ENCODE data around the gene TGFBR3. TPM values are rescaled to one million over a fixed set of nuclear protein-coding genes. Genes with fewer than 3 reads are reported as not detected.
A peak's percentile ranks its signal among the peaks of the same experiment; 100 is the strongest.

Gene TGFBR3
- total and polyA plus RNA-seq, 2 of the 13 experiments (the other 11 are each of a cell fraction or from before 2014, with no cell fraction given), result 76.5 to 195 TPM

DNA sequence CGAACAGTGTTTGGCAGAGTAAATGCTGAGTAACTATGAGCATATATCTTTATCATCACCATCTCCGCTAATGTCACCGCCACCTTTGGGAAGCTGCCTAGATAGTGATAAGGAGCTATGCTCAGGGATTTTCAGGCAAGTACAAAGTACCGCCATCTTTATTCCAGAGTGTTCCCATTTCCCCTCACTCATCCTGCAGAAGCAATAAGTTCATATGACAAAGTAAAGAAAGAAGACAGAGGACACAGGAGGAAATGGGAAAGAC lies 89.6 kb downstream of the TGFBR3 start (continued):
- TF ChIP-seq, protein P1, sequence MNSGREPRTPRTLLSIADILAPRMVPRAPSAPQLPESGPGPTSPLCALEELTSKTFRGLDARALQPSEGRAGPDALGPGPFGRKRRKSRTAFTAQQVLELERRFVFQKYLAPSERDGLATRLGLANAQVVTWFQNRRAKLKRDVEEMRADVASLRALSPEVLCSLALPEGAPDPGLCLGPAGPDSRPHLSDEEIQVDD (CRISPR knock-in tag; IDR thresholded peaks at IDR 0.05; ENCODE audit: borderline replicate concordance), result no peak
- TF ChIP-seq ZKSCAN1 (IDR thresholded peaks at IDR 0.05; ENCODE audit: low read length), result no peak
- TF ChIP-seq FLYWCH1 (CRISPR knock-in tag; IDR thresholded peaks at IDR 0.05), result no peak
- TF ChIP-seq ZNF678 (CRISPR knock-in tag; IDR thresholded peaks at IDR 0.05), result no peak
- TF ChIP-seq, protein P2, sequence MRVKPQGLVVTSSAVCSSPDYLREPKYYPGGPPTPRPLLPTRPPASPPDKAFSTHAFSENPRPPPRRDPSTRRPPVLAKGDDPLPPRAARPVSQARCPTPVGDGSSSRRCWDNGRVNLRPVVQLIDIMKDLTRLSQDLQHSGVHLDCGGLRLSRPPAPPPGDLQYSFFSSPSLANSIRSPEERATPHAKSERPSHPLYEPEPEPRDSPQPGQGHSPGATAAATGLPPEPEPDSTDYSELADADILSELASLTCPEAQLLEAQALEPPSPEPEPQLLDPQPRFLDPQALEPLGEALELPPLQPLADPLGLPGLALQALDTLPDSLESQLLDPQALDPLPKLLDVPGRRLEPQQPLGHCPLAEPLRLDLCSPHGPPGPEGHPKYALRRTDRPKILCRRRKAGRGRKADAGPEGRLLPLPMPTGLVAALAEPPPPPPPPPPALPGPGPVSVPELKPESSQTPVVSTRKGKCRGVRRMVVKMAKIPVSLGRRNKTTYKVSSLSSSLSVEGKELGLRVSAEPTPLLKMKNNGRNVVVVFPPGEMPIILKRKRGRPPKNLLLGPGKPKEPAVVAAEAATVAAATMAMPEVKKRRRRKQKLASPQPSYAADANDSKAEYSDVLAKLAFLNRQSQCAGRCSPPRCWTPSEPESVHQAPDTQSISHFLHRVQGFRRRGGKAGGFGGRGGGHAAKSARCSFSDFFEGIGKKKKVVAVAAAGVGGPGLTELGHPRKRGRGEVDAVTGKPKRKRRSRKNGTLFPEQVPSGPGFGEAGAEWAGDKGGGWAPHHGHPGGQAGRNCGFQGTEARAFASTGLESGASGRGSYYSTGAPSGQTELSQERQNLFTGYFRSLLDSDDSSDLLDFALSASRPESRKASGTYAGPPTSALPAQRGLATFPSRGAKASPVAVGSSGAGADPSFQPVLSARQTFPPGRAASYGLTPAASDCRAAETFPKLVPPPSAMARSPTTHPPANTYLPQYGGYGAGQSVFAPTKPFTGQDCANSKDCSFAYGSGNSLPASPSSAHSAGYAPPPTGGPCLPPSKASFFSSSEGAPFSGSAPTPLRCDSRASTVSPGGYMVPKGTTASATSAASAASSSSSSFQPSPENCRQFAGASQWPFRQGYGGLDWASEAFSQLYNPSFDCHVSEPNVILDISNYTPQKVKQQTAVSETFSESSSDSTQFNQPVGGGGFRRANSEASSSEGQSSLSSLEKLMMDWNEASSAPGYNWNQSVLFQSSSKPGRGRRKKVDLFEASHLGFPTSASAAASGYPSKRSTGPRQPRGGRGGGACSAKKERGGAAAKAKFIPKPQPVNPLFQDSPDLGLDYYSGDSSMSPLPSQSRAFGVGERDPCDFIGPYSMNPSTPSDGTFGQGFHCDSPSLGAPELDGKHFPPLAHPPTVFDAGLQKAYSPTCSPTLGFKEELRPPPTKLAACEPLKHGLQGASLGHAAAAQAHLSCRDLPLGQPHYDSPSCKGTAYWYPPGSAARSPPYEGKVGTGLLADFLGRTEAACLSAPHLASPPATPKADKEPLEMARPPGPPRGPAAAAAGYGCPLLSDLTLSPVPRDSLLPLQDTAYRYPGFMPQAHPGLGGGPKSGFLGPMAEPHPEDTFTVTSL (CRISPR knock-in tag; IDR thresholded peaks at IDR 0.05; ENCODE audit: borderline replicate concordance), result no peak
- TF ChIP-seq RXRA (CRISPR knock-in tag; IDR thresholded peaks at IDR 0.05), result no peak

GRCh38 chr1:91795591-91796389 lies 90.2 kb downstream of the TGFBR3 start:
- Histone ChIP-seq H4K20me1 (ENCODE audit: insufficient read depth, low read length) (peaks cover 17% of the 10 kb centered on the region), H3K4me3 (replicated peaks in 1 of 3; ENCODE audit: insufficient read depth in 1 of 3, low read depth in 2 of 3, low read length in 3 of 3) (no peak overlapping the region), H3K27me3 (ENCODE audit: control insufficient read depth in 1 of 2, insufficient read depth in 2 of 2, low read length in 2 of 2) (no peaks in the 10 kb centered on the region), H3K4me2 (ENCODE audit: low read depth, low read length) (no peak overlapping the region), H3K9me3 (ENCODE audit: low read length) (no peaks in the 10 kb centered on the region), H3K27ac (ENCODE audit: extremely low read length, insufficient read depth, low read length) (no peak overlapping the region), H3K79me2 (ENCODE audit: insufficient read depth, low read length) (peaks cover 47% of the 10 kb centered on the region), H3K9ac (ENCODE audit: insufficient read depth, low read depth, low read length) (no peak overlapping the region), H3K4me1 (ENCODE audit: insufficient read depth, low read length) (peaks cover 27% of the 10 kb centered on the region), H3K36me3 (replicated peaks in 1 of 2; ENCODE audit: control insufficient read depth in 1 of 2, insufficient read depth in 2 of 2, low read length in 2 of 2) (peaks cover 31 to 80% of the 10 kb centered on the region in 2 experiments), H2AFZ (ENCODE audit: low read length) (no peak overlapping the region)
- intact Hi-C loops (cut with micrococcal nuclease; ENCODE audit: unreplicated experiment), result no loop called here
- in situ Hi-C loops (cut with HindIII; ENCODE audit: extremely low pct_ligation_motif_present, low pct_unique_long_range_greater_than_20kb), result no loop called here
- ChIA-PET CTCF (ENCODE audit: low intra/inter-chr PET ratio, low total read pairs) (no interaction called here), POLR2A (no interaction called here)
- ATAC-seq (no peak), FAIRE-seq (no peak), DNase-seq (ENCODE audit: low spot score) (no peak)
- no TSS peak for BruUV-seq (replicated peaks)
- WGBS (ENCODE audit: low lambda C conversion rate), result over 99% methylated on average over 7 of the region's 7 CpGs
- TF ChIP-seq KAT8 (CRISPR knock-in tag; IDR thresholded peaks at IDR 0.05) (no peak), ZKSCAN1 (IDR thresholded peaks at IDR 0.05; ENCODE audit: low read length) (no peak), MAFK (conservative IDR thresholded peaks at IDR 0.05 in 1 of 2, IDR thresholded peaks at IDR 0.05 in 1 of 2; ENCODE audit: low read length in 2 of 2) (peak in 1 of 2 experiments; percentile 51; a peak in 2 of 4 replicates), SMAD3 (CRISPR knock-in tag; IDR thresholded peaks at IDR 0.05) (no peak), RBM22 (optimal IDR thresholded peaks at IDR 0.05; ENCODE audit: low read length) (peak; percentile 32)
